Bronchial epithelial cell (primary cell): ENCODE data around the gene PSMB7. TPM values are rescaled to one million over a fixed set of nuclear protein-coding genes. Genes with fewer than 3 reads are reported as not detected.

Source experiments
- DNase-seq: peaks from one replicate; pipeline ENCODE4 v3.0.0-alpha.2; 2010; ENCODE audit warnings: low read depth
- FAIRE-seq: peaks from 2 replicates; lab custom pipeline; 2011; peaks lifted over from hg19 to GRCh38; lab: Jason Lieb, UNC
- H3K27me3 ChIP-seq: 2 replicates; pipeline ENCODE4 v1.5.1; 2011; ENCODE audit warnings: low read length; ENCODE audit not compliant: control insufficient read depth, insufficient read depth
- H3K36me3 ChIP-seq: 2 replicates; pipeline ENCODE4 v1.5.1; 2011; ENCODE audit warnings: low read length; ENCODE audit not compliant: control insufficient read depth, insufficient read depth
- H3K4me3 ChIP-seq: 2 replicates; pipeline ENCODE4 v1.5.1; 2011; ENCODE audit warnings: mild to moderate bottlenecking, low read depth, low read length, control low read depth
- CTCF ChIP-seq: IDR thresholded peaks from 2 replicates; pipeline ENCODE4 v1.5.1; 2011; ENCODE audit warnings: mild to moderate bottlenecking, moderate library complexity, low read length, control low read depth, inconsistent platforms; ENCODE audit not compliant: insufficient read depth, severe bottlenecking
- total RNA-seq: library from RNA; depleted of rRNA; stranded (reverse); fragments of >200 nt; gene quantifications from 2 replicates; pipeline ENCODE4 v1.2.1, GENCODE V29; 2014

PSMB7 gene
- total RNA-seq, 1 donor from 2014 or later, result 335 TPM

DNA sequence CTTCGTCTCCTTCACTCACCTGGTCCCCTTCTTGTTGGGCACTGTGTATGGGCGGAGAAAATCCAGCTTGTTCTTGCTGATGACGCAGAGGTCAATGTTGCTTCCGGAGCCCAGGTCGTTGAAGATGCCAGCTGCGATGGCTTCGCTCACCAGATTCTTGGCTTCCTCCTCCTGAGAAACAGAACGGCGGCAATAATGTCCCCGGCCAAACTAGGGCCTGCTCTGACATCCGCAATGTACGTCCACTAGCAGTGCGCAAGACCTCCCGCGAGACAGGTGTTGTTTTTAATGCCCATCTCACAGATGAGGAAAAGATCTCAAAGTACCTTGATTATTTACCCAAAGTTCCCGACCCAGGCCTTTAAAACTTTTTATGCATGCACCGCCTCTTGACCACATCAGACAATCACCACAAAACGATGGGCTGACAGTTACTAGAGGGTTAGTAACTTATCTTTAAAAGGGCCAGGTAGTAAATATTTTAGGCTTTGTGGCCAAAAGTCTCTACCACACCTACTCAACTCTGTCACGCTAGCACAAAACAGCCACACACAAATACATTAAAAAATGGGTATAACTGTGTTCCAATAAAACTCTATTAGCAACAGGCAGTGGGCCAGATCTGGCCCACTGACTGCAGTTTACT is 58.4 kb downstream of the PSMB7 start:
- no peak for TF ChIP-seq CTCF
- FAIRE-seq (no peak), DNase-seq (no peak)
- Histone ChIP-seq H3K27me3 (no peaks in the 10 kb centered on the region), H3K4me3 (no peak overlapping the region), H3K36me3 (peaks cover 27% of the 10 kb centered on the region)

DNA sequence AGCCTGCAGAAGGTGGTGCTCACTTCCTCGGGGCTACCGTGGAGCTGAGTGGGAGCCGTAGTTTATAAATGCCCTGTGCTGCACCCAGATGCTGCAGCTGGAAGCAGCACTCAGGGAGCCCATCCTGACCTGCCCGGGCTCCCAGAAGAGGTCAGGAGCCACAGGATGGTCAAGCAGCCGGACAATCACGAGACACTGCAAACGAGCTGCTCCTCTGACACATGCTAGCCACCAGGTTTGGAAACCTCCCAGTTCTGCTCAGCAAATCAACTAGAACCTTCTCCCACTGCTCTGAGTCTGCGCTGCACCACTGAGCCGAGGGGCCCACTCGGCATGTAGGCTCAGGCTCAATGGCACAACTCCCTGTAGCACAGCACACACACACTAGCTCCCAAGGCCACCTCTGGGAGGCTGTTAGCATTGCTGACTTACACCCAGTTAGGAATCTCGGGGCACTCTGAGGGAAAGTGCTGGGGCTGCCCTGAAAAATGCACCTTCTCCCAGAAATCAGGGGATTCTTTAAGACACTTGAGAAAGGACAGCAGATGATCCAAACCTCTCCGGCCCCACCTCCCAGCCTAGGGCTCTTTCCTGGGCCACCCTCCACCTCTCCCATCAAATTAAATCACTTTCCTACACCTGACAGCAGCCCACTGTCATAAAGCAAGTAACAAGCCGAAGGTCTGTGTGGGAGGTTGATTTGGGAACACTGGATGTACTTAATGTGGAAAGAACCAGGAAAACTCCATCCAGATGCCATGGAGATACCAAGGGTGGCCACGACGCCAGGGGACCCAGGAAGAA is 59.1 kb downstream of the PSMB7 start:
- DNase-seq (no peak), FAIRE-seq (no peak)
- TF ChIP-seq CTCF, result no peak
- peaks cover 28% of the 10 kb centered on the region for H3K36me3 ChIP-seq
- no peaks in the 10 kb centered on the region for H3K27me3 ChIP-seq
- no peak overlapping the region for H3K4me3 ChIP-seq

- no peaks in the 10 kb centered on the region for H3K27me3 ChIP-seq
- H3K36me3 ChIP-seq, result peaks cover 33% of the 10 kb centered on the region
- DNase-seq (no peak), FAIRE-seq (no peak)
- no peak for TF ChIP-seq CTCF
- no peak overlapping the region for H3K4me3 ChIP-seq
Measured at GRCh38 chr9:124355039-124355940, 60.0 kb downstream of the PSMB7 start.

- Histone ChIP-seq H3K4me3 (no peak overlapping the region), H3K27me3 (no peaks in the 10 kb centered on the region), H3K36me3 (peaks cover 36% of the 10 kb centered on the region)
- no peak for DNase-seq
- FAIRE-seq, result no peak
- TF ChIP-seq CTCF, result no peak
Measured at GRCh38 chr9:124354346-124355038, 60.8 kb downstream of the PSMB7 start.

GRCh38 chr9:124353811-124354274 is 61.4 kb downstream of the PSMB7 start:
- H3K27me3 ChIP-seq, result no peaks in the 10 kb centered on the region
- no peak overlapping the region for H3K4me3 ChIP-seq
- peaks cover 36% of the 10 kb centered on the region for H3K36me3 ChIP-seq
- FAIRE-seq (peak; percentile 76), DNase-seq (peak; percentile 21)
- TF ChIP-seq CTCF, result no peak
